HG03565 (cell line): ENCODE data around the gene ZBED5.
"Not testable (repeated sequence)": the region's sequence is repeated elsewhere in the genome, so short reads cannot be mapped to it uniquely, and the experiment has no call there.

ENCODE experiments used
- ATAC-seq: cut with Tn5 transposase; IDR thresholded peaks from one replicate; pipeline ENCODE4 v1.9.1; 2021; ENCODE audit warnings: mild to moderate bottlenecking, moderate library complexity; ENCODE audit not compliant: unreplicated experiment

The ZBED5 gene

GRCh38 chr11:10857709-10858438 lies at the start of gene ZBED5:
TSS of gene ZBED5 (minus strand) at chr11:10858053. CDS start at chr11:10854945, 3,108 bp downstream.
- ATAC-seq = peak; percentile 93

- no peak for ATAC-seq
Measured at GRCh38 chr11:10906521-10906920, 48.7 kb upstream of the ZBED5 start.

- ATAC-seq = no peak
Measured at GRCh38 chr11:10902301-10903063, 44.6 kb upstream of the ZBED5 start.

DNA sequence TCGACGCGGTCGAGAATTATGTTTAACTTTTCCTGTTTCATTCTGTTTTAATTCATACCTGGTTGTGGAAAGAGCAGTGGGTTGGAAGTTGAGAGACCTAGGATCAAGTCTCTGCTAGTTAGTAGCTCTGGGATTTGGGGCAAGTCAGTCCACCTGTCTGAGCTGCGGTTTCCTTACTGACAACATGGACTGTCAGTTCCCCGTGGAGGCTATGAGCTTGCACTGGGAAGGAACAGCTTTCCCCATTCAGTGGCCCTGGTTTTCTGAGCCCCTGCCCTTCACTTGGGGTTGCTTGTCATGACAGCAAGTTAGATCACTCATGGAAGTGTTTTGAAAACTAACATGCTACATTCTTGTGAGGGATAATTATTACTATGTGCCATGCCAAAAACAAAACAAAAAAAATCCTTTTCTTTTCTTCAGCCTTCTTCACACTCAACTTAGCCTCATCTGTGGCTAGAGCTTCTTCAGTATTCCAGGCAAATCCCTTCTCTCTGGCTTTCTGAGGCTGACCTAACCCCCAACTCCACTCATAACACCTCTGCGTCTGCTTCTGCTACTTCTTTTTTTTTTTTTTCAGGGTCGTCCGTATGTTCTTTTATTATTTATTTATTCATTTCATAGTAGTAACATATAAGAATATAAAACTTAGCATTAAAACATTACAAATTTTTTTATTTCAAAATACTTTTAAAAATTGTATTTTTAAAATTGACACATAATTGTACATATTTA lies 43.0 kb upstream of the ZBED5 start:
- no peak for ATAC-seq

DNA sequence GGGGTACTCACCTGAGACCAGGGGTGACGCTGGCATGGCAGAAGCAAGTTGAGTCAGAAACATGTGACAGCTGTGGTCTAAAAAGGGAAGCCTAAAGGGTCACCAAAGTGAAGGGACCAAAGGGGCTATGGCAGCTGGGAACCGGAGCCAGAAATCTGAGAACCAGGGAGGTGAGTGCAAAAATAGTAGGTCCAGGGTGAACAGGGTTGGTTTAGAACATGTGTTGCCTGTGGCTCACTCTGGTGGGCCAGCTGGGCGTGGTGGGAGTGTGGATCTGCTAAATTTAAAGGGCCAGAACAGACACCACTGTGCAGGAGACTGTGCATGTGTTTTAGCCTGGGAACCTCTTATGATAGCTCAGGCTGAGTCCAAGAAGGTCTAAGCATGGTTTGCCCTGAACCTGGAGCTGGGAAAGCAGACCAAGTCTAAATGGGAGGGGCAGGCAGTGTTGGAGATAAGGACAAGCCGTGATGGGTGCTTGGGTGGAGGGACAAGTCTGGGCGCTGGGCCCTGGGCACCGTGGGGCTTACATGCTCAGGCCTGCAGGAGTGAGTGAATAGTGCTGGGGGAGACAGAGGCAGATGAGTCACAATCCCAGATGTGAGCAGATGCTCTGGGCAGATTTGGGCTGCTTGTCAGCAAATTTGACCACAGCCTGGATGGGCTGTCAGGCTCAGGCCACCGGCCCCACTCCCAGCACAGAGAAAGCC lies 41.4 kb upstream of the ZBED5 start:
- no peak for ATAC-seq

GRCh38 chr11:10898763-10899025 lies 40.8 kb upstream of the ZBED5 start:
- no peak for ATAC-seq

GRCh38 chr11:10898003-10898762 lies 40.3 kb upstream of the ZBED5 start:
- no peak for ATAC-seq

- no peak for ATAC-seq
Measured at GRCh38 chr11:10897150-10897549, 39.3 kb upstream of the ZBED5 start.

GRCh38 chr11:10896493-10896892 lies 38.6 kb upstream of the ZBED5 start:
- no peak for ATAC-seq

- ATAC-seq = no peak
Measured at GRCh38 chr11:10895285-10895684, 37.4 kb upstream of the ZBED5 start.

- ATAC-seq = no peak
Measured at GRCh38 chr11:10894666-10895065, 36.8 kb upstream of the ZBED5 start.

DNA sequence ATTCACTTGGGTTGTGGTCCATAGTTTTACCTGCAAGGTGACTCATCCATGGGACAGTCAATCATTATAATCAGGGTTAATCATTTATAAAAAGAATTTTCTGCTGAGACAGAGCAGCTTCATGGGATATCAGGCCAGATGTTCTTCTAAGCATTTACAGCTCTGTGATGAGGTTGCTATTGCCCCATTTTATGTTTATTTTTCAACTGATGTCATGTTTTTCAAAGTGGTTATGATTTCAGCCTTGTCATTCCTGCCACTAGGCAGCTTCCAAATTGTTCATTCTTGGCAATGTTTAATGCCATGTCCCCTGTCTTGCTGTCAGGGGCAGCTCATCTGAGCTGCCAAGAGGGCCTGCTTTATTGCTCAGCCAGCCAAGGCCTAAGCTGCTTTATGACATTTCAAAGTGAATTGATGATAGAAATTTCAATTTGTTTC lies 35.9 kb upstream of the ZBED5 start:
- no peak for ATAC-seq

DNA sequence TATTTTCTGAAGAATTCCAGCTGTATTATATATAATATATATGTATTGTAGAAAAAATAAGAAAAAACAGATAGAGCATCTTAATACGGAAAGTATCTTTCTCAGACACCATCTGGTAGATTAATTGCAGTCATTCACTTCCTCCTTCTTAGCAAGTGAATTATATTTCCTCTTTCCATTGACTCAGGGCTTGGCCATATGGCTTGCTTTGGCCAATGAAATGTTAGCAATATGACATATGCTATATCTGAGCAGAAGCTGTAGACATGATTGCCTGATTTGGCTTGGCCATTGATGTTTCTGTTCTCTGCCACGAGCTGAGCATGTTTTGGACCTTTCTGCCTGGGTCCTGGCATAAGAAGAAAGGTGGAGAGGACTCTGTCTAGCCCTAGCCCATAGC lies 34.4 kb upstream of the ZBED5 start:
- no peak for ATAC-seq

- no peak for ATAC-seq
Measured at GRCh38 chr11:10891151-10891720, 33.4 kb upstream of the ZBED5 start.

GRCh38 chr11:10890083-10890482 lies 32.2 kb upstream of the ZBED5 start:
- ATAC-seq = not testable (repeated sequence)

GRCh38 chr11:10887307-10887706 lies 29.5 kb upstream of the ZBED5 start:
- no peak for ATAC-seq

DNA sequence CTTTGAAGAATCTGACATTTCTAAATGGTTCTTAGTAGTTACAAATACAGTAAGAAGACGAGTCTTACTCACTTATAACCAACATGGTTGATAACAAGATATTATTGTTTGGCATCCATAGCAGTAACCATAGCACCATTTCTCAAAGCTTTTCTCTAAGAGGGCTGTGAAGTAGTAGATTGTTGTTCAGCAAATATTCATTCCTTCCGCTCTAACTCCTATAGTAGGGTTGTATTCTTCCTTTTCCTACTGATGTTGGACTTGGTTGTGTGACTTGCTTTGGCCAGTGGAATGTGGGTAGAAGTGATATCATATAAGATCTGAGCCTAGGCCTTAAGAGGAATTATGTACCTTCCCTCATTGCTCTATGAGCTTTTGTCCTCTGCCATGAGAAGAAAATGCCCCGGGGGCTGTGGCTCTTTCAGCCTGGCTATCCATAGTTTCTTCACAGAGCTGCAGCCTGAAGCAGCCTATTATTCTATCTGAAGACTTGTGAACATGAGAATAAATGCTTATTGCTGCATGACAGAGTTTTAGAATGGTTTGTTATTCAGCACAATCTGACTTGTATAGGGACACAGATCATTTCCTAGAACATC lies 28.9 kb upstream of the ZBED5 start:
- ATAC-seq = no peak

- no peak for ATAC-seq
Measured at GRCh38 chr11:10885703-10886363, 28.0 kb upstream of the ZBED5 start.

DNA sequence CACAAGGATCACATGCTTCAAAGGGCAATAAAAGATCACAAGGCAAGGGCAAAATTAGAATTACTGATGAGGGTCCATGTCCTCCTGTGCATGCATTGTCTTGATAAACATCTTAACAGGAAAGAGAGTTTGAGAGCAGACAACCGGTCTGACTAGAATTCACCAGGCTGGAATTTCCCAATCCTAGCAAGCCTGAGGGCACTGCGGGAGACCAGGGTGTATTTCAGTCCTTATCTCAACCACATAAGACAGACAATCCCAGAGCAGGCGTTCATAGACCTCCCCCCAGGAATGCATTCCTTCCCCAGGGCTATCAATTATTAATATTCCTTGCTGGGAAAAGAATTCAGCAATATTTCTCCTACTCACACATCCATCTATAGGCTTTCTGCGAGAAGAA lies 26.4 kb upstream of the ZBED5 start:
- not testable (repeated sequence) for ATAC-seq
